Measurements from ENCODE around the gene ACP1.

GRCh38 chr2:322326-322725 lies 57.6 kb downstream of the ACP1 start:
- TF ChIP-seq, protein P1, sequence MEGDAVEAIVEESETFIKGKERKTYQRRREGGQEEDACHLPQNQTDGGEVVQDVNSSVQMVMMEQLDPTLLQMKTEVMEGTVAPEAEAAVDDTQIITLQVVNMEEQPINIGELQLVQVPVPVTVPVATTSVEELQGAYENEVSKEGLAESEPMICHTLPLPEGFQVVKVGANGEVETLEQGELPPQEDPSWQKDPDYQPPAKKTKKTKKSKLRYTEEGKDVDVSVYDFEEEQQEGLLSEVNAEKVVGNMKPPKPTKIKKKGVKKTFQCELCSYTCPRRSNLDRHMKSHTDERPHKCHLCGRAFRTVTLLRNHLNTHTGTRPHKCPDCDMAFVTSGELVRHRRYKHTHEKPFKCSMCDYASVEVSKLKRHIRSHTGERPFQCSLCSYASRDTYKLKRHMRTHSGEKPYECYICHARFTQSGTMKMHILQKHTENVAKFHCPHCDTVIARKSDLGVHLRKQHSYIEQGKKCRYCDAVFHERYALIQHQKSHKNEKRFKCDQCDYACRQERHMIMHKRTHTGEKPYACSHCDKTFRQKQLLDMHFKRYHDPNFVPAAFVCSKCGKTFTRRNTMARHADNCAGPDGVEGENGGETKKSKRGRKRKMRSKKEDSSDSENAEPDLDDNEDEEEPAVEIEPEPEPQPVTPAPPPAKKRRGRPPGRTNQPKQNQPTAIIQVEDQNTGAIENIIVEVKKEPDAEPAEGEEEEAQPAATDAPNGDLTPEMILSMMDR (IDR thresholded peaks at IDR 0.05; ENCODE audit: low read depth, low read length), result no peak
- no peak for TF ChIP-seq EZH2phosphoT487 (IDR thresholded peaks at IDR 0.05; ENCODE audit: low read depth)
